Activated T-helper 1 cell treated with anti-CD3 and anti-CD28 coated beads, Interleukin-2, amount 50 U/mL, for 16 hours (primary cell): ENCODE results near the gene IGFBP5.

Experiments used
- DNase-seq, 2 donors: peaks; one replicate each; pipeline ENCODE4 v3.0.0-alpha.2; 2020; ENCODE audit warnings: low read depth in 1 of 2, low spot score in 1 of 2

IGFBP5 gene, protein sequence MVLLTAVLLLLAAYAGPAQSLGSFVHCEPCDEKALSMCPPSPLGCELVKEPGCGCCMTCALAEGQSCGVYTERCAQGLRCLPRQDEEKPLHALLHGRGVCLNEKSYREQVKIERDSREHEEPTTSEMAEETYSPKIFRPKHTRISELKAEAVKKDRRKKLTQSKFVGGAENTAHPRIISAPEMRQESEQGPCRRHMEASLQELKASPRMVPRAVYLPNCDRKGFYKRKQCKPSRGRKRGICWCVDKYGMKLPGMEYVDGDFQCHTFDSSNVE

DNA sequence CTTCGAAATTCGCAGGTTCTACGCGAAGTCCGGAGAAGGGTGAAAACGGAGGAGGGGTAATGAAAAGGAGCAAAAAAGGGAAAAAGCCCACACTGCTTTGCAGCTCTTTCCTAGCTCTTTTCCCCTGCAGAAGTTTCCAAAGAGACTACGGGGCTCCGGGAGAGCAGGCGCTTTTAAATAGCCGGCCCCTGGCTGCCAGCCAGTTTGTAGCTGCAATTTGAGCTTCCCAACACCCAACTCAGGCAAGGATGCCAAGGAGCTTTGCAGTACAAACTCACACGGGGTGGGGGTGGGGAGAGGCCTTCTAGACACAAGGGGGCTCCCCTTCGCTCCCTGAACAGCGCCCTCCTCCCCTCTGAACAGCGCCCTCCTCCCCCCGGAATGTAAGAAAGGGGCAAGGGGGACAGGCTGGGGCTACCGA, at the start of gene IGFBP5:
Gene IGFBP5 (minus strand): TSS at position 149 of the 421 bp plus-strand sequence. CDS start 774 bp downstream, outside the sequence.
- DNase-seq: no peak

GRCh38 chr2:216743781-216744180, 48.4 kb upstream of the IGFBP5 start:
- no peak for DNase-seq

GRCh38 chr2:216742411-216742810, 47.1 kb upstream of the IGFBP5 start:
- no peak for DNase-seq

GRCh38 chr2:216741223-216741593, 45.9 kb upstream of the IGFBP5 start:
- no peak for DNase-seq

GRCh38 chr2:216740557-216741222, 45.3 kb upstream of the IGFBP5 start:
- no peak for DNase-seq

- no peak for DNase-seq
Observed at GRCh38 chr2:216739035-216739434, 43.7 kb upstream of the IGFBP5 start.

DNA sequence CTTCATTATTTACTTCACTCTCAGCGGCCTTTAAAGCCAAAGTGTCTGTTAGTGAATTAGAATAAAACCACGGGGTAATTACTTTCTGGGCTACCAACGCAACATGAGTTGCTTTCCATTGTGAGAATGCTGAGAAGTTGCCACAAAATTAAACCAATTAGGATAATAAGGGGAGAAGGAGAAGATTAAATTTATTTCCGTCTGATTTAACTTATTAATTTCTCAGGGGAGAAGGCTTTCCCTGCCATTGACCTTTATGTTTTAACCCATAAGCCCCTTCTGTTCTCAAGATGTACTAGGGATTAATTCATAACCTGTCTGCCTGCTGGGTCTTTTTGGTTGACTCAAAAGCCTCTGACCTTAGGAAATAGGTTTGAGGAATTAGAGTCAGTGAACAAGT, 42.3 kb upstream of the IGFBP5 start:
- DNase-seq: no peak

GRCh38 chr2:216736326-216736725, 41.0 kb upstream of the IGFBP5 start:
- DNase-seq: no peak

- DNase-seq: no peak
Observed at GRCh38 chr2:216735668-216736067, 40.3 kb upstream of the IGFBP5 start.

- no peak for DNase-seq
Observed at GRCh38 chr2:216735086-216735485, 39.7 kb upstream of the IGFBP5 start.

- DNase-seq: no peak
Observed at GRCh38 chr2:216733046-216733445, 37.7 kb upstream of the IGFBP5 start.

DNA sequence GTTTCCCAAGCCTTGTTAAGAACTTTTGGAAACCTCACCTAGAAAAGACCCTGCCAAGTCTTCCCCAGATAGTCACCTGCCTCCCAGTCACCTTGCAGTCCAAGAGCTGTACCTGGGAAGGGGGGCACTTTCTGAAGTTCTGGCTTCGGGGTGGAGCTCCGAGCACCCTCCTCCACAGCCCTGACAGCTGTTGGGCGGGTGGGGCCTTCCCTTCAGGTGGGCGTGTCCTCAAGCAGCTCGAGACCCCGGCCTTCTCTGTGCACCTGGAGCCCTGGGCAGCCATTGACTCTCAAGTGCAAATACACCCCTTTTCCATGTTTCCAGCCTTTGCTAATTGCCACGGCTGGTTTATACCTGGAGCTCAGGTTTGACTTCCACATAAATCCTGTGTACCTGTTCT, 37.0 kb upstream of the IGFBP5 start:
- no peak for DNase-seq

DNA sequence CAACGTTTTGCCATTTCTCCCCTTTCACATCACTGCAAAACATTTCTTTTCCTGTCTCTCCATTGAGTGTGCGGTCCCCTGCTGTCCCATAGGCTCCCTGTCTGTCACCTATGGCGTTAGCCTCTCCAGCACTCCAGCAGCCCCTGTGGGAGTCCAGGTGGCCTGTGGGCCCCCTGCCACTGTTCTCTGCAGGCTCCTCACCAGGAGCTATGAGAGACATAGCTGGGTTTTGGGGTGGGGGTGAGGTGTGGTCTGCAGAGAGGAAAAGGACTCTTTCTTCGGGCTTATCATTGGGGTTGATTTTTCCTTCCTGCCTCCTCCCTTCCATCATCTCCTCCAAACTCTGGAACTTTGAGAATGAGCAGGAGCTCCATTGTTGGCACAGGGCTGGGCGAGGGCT, 36.1 kb upstream of the IGFBP5 start:
- no peak for DNase-seq

- DNase-seq: no peak
Observed at GRCh38 chr2:216730871-216731270, 35.5 kb upstream of the IGFBP5 start.

- DNase-seq: no peak
Observed at GRCh38 chr2:216727346-216728122, 32.2 kb upstream of the IGFBP5 start.

DNA sequence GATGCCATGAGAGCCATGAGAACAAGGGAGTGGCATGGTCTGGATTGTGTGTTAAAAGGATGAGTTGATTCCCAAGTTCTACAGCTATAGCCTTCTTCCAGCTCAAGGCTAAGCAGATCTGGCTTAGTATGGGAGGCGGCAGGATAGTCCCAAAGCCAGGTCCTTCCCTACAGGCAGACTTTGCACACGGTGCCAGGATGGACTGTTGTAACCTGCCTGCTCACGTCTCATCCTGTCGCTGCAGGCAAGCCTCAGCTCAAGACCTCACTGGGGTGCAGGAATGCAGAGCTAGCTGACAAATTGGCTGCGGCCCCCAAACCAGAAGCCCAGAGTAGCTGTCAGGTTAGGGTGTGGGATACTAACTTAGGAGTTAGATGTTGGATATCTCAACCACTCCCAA, 28.8 kb upstream of the IGFBP5 start:
- no peak for DNase-seq

DNA sequence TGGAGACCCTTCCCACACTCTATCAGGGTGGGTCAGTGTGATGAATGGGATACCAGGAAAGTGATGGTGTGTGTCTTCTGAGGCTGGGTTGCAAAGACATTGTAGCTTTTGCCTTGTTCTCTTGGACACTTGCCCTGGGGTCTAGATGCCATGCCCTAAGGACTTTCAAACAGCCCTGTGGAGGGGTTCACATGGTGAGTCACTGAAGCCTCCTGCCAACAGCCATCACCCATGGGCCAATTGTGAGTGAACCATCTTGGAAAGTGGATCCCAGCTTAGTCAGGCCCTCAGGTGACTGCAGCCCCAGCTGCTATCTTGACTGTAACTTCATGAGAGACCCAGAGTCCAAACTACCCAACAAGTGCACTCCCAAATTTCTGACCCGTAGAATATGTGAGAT, 25.8 kb upstream of the IGFBP5 start:
- DNase-seq: no peak

GRCh38 chr2:216720722-216721121, 25.4 kb upstream of the IGFBP5 start:
- no peak for DNase-seq

DNA sequence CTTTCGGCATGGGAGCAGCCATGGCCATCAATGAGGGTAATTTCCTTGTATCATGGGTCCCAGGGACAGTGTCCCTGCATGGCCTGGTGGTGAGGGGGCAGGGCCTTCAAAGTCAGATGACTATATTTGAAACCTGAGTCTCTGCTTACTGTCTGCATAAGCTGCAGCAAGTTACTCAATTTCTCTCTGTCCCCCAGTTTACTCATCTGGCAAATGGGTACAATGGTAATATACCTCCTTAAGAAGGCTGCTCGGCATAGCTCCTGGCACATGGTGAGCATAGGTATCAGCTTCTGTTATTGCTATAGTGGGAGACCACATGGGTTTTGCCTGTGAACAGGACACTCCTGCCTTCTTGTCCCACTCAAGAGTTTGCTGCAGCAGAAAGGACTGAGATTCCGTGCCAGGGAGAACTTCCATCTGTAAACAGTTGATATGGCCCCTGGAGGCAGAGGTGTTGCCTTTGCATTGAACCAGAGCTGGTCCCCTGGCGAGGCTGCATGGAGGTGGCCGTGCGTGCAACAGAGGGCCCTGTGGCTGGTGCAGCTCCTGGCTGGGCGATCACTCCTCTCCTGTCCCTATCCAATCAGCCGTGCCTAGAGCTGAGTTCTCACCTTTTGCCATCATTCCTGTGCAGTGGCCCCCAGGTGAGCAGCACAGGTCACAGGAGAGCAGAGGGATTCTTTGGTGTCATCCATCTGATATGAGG, 22.7 kb upstream of the IGFBP5 start:
- no peak for DNase-seq

DNA sequence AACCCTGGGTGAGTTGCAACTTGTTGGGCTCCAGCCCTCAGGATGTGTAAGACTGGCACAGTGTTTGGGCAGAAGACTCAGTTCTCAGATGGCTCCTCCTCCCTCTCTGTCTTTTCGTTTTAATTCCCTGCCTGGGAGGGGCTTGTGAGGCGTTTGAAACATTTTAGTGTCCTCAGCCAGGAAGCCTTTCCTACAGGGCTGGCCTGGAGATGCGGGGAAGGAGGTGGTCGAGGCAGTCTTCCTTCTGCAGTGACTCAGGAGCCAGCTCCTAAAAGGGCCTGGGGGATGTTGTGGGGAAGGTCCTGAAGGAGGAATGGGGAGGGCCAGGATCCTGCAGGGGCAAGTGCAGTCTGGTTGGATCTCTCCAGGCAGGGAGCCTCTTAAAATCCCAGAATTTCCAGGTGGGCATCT, 22.1 kb upstream of the IGFBP5 start:
- DNase-seq: no peak

- DNase-seq: no peak
Observed at GRCh38 chr2:216716109-216716508, 20.8 kb upstream of the IGFBP5 start.
